Measurements from ENCODE around the gene FRMD4A. TPM values are rescaled to one million over a fixed set of nuclear protein-coding genes. Genes with fewer than 3 reads are reported as not detected.

FRMD4A gene
- polyA plus RNA-seq, 1 donor (not counting 4 experiments of a cell fraction or from before 2014, with no cell fraction given), result 12.9 TPM

DNA sequence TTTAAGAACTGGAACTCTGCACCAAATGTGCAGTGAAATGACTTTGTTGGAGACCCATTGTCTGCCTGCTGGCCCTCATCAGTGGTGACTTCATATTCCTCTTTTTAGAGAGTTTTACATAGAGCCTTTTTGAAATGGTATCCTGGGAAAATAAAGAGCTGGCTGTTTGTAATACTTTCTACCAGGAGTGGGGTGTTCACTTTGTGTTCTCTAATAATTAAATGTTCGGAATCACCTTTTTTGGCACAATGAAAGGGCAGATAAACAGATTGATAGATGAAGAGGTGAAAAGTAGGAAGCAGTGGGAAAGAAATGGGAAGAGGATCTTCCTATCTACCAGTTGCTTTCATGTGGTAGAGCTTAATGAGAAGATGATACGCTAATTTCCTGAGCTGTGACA lies 688.4 kb downstream of the FRMD4A start:
- no peaks in the 10 kb centered on the region for H3K79me2 ChIP-seq (ENCODE audit: control insufficient read depth, insufficient read depth, low read length)
- dilution Hi-C loops (cut with MboI; ENCODE audit: extremely low pct_ligation_motif_present, low sequenced_read_pairs), result no loop called here
- peaks cover 2% of the 10 kb centered on the region for H3K9me3 ChIP-seq (ENCODE audit: control insufficient read depth, low read depth, low read length)
- H3K4me1 ChIP-seq (ENCODE audit: control insufficient read depth, extremely low read depth, insufficient read depth, low read length), result no peaks in the 10 kb centered on the region
- no peaks in the 10 kb centered on the region for H3K27me3 ChIP-seq (ENCODE audit: control insufficient read depth, extremely low read depth, insufficient read depth, low read length)
- H3K4me2 ChIP-seq (ENCODE audit: control insufficient read depth, extremely low read depth, insufficient read depth, low read depth, low read length), result no peak overlapping the region
- FAIRE-seq, result no peak
- H3K27ac ChIP-seq (ENCODE audit: control insufficient read depth, insufficient read depth, low read length), result no peak overlapping the region
- H3K9ac ChIP-seq (ENCODE audit: control insufficient read depth, extremely low read depth, insufficient read depth, low read length), result no peak overlapping the region
- no peak overlapping the region for H2AFZ ChIP-seq (ENCODE audit: control insufficient read depth, low read length)
- no peaks in the 10 kb centered on the region for H3K9me1 ChIP-seq (ENCODE audit: control insufficient read depth, extremely low read depth, insufficient read depth, low read length)
- H3K4me3 ChIP-seq (ENCODE audit: control insufficient read depth in 2 of 3, extremely low read depth in 1 of 3, insufficient read depth in 2 of 3, low read depth in 1 of 3, low read length in 3 of 3), result no peak overlapping the region
- DNase-seq (ENCODE audit: low read depth, low spot score), result no peak
- H3K36me3 ChIP-seq (ENCODE audit: control insufficient read depth in 2 of 2, extremely low read depth in 1 of 2, insufficient read depth in 2 of 2, low read length in 2 of 2), result peaks cover 6 to 25% of the 10 kb centered on the region in 2 experiments
- TF ChIP-seq EZH2 (IDR thresholded peaks at IDR 0.05; ENCODE audit: low read length), result no peak
- TF ChIP-seq, protein P1, sequence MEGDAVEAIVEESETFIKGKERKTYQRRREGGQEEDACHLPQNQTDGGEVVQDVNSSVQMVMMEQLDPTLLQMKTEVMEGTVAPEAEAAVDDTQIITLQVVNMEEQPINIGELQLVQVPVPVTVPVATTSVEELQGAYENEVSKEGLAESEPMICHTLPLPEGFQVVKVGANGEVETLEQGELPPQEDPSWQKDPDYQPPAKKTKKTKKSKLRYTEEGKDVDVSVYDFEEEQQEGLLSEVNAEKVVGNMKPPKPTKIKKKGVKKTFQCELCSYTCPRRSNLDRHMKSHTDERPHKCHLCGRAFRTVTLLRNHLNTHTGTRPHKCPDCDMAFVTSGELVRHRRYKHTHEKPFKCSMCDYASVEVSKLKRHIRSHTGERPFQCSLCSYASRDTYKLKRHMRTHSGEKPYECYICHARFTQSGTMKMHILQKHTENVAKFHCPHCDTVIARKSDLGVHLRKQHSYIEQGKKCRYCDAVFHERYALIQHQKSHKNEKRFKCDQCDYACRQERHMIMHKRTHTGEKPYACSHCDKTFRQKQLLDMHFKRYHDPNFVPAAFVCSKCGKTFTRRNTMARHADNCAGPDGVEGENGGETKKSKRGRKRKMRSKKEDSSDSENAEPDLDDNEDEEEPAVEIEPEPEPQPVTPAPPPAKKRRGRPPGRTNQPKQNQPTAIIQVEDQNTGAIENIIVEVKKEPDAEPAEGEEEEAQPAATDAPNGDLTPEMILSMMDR (optimal IDR thresholded peaks at IDR 0.05 in 1 of 3, IDR thresholded peaks at IDR 0.05 in 1 of 3, conservative IDR thresholded peaks at IDR 0.05 in 1 of 3; ENCODE audit: extremely low read depth in 1 of 3, insufficient read depth in 2 of 3, low read length in 3 of 3), result no peak
- H4K20me1 ChIP-seq (ENCODE audit: control insufficient read depth, extremely low read depth, insufficient read depth, low read length), result no peaks in the 10 kb centered on the region

DNA sequence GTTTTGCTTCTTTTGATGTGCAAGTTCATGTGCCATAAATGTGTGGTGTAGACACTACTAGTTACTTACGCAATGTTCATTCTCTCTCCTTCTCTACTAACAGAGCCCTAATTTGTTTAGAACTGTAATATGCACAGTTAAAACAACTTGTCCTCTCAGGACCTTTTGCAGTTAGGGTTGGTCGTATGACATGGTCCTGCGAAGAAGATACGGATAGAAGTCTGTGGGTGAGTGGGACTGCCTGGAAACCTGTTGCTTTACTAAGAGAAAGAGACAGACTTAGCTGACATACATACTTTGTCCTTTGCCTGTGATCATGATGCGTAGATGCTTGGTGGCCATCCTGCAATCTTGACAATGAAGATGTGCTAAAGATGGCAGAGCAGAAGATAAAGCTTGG lies 692.8 kb downstream of the FRMD4A start:
- no peak for TF ChIP-seq EZH2 (IDR thresholded peaks at IDR 0.05; ENCODE audit: low read length)
- TF ChIP-seq, protein P1 (optimal IDR thresholded peaks at IDR 0.05 in 1 of 3, IDR thresholded peaks at IDR 0.05 in 1 of 3, conservative IDR thresholded peaks at IDR 0.05 in 1 of 3; ENCODE audit: extremely low read depth in 1 of 3, insufficient read depth in 2 of 3, low read length in 3 of 3), result no peak
- H3K4me3 ChIP-seq (ENCODE audit: control insufficient read depth in 2 of 3, extremely low read depth in 1 of 3, insufficient read depth in 2 of 3, low read depth in 1 of 3, low read length in 3 of 3), result no peak overlapping the region
- DNase-seq (ENCODE audit: low read depth, low spot score) (no peak), FAIRE-seq (no peak)
- dilution Hi-C loops (cut with MboI; ENCODE audit: extremely low pct_ligation_motif_present, low sequenced_read_pairs), result no loop called here
- no peaks in the 10 kb centered on the region for H3K27me3 ChIP-seq (ENCODE audit: control insufficient read depth, extremely low read depth, insufficient read depth, low read length)
- H4K20me1 ChIP-seq (ENCODE audit: control insufficient read depth, extremely low read depth, insufficient read depth, low read length), result no peaks in the 10 kb centered on the region
- H3K27ac ChIP-seq (ENCODE audit: control insufficient read depth, insufficient read depth, low read length), result no peak overlapping the region
- no peaks in the 10 kb centered on the region for H3K79me2 ChIP-seq (ENCODE audit: control insufficient read depth, insufficient read depth, low read length)
- H2AFZ ChIP-seq (ENCODE audit: control insufficient read depth, low read length), result no peak overlapping the region
- H3K9ac ChIP-seq (ENCODE audit: control insufficient read depth, extremely low read depth, insufficient read depth, low read length), result no peak overlapping the region
- H3K9me3 ChIP-seq (ENCODE audit: control insufficient read depth, low read depth, low read length), result peaks cover 2% of the 10 kb centered on the region
- no peaks in the 10 kb centered on the region for H3K4me1 ChIP-seq (ENCODE audit: control insufficient read depth, extremely low read depth, insufficient read depth, low read length)
- H3K9me1 ChIP-seq (ENCODE audit: control insufficient read depth, extremely low read depth, insufficient read depth, low read length), result no peaks in the 10 kb centered on the region
- H3K36me3 ChIP-seq (ENCODE audit: control insufficient read depth in 2 of 2, extremely low read depth in 1 of 2, insufficient read depth in 2 of 2, low read length in 2 of 2), result peaks cover 4 to 11% of the 10 kb centered on the region in 2 experiments
- no peak overlapping the region for H3K4me2 ChIP-seq (ENCODE audit: control insufficient read depth, extremely low read depth, insufficient read depth, low read depth, low read length)
